IMR-90 (cell line): ENCODE measurements around the gene DSCAML1. TPM values are rescaled to one million over a fixed set of nuclear protein-coding genes. Genes with fewer than 3 reads are reported as not detected.

Experiments
- ATAC-seq: fragments of 200-7000 bp; cut with Tn5 transposase; 2 replicates; pipeline ENCODE4 v1.9.1; 2020; ENCODE audit warnings: low read depth, mild to moderate bottlenecking, moderate library complexity
- BruUV-seq: library from RNA; stranded (reverse); fragments of 400-500 nt; replicated peaks from 2 replicates; lab custom pipeline; 2021; lab: Mats Ljungman, UMichigan
- CTCF ChIA-PET: fragments of 300-600 bp; formaldehyde crosslinking; extraction: SDS; loops from one replicate; lab custom pipeline; 2021; ENCODE audit warnings: antibody characterized with exemption; lab: Yijun Ruan, JAX
- POLR2A ChIA-PET: fragments of 300-600 bp; sonication (Branson Sonifier 250); formaldehyde crosslinking; loops from one replicate; lab custom pipeline; 2022; ENCODE audit warnings: antibody characterized with exemption; ENCODE audit not compliant: unreplicated experiment; lab: Charles Lee
- DNase-seq: peaks from one replicate; pipeline ENCODE4 v3.0.0; 2013
- H2AFZ ChIP-seq: replicated peaks from 2 replicates; pipeline ENCODE3; 2013; ENCODE audit warnings: low read length, mild to moderate bottlenecking; ENCODE audit not compliant: poor library complexity
- H2AK5ac ChIP-seq: 2 replicates; pipeline ENCODE4 v1.6.1; 2013; ENCODE audit warnings: low read depth, low read length, inconsistent platforms
- H2AK9ac ChIP-seq: replicated peaks from 2 replicates; pipeline ENCODE3; 2013; ENCODE audit warnings: mild to moderate bottlenecking, low read depth, low read length, moderate library complexity; ENCODE audit not compliant: poor library complexity
- H2BK120ac ChIP-seq: 2 replicates; pipeline ENCODE4 v1.6.1; 2013; ENCODE audit warnings: low read depth, low read length, inconsistent platforms
- H2BK15ac ChIP-seq: 3 replicates; pipeline ENCODE4 v1.6.1; 2013; ENCODE audit warnings: low read depth, low read length, inconsistent platforms
- H2BK20ac ChIP-seq: 2 replicates; pipeline ENCODE4 v1.6.1; 2013; ENCODE audit warnings: low read depth, mild to moderate bottlenecking, inconsistent platforms, low read length, moderate library complexity
- H2BK5ac ChIP-seq: 2 replicates; pipeline ENCODE4 v1.6.1; 2013; ENCODE audit warnings: mild to moderate bottlenecking, low read depth, low read length, inconsistent platforms; ENCODE audit not compliant: poor library complexity, severe bottlenecking
- H3K14ac ChIP-seq: replicated peaks from 2 replicates; pipeline ENCODE4 v1.6.1; 2013; ENCODE audit warnings: low read depth, low read length, inconsistent platforms
- H3K18ac ChIP-seq: 2 replicates; pipeline ENCODE4 v1.6.1; 2013; ENCODE audit warnings: low read depth, low read length, control low read depth
- H3K23ac ChIP-seq: 2 replicates; pipeline ENCODE4 v1.6.1; 2013; ENCODE audit warnings: low read depth, low read length, inconsistent platforms
- H3K27ac ChIP-seq: 2 replicates; pipeline ENCODE4 v1.5.1; 2013; ENCODE audit warnings: mild to moderate bottlenecking, control low read depth, low read length; ENCODE audit not compliant: insufficient read depth
- H3K27me3 ChIP-seq: 2 replicates; pipeline ENCODE4 v1.6.1; 2013; ENCODE audit warnings: low read length; ENCODE audit not compliant: control insufficient read depth, insufficient read depth
- H3K36me3 ChIP-seq: 2 replicates; pipeline ENCODE4 v1.6.1; 2013; ENCODE audit warnings: low read length, mixed read lengths; ENCODE audit not compliant: control insufficient read depth, insufficient read depth
- H3K4ac ChIP-seq: 2 replicates; pipeline ENCODE4 v1.6.1; 2013; ENCODE audit warnings: low read depth, low read length, inconsistent platforms
- H3K4me1 ChIP-seq: 2 replicates; pipeline ENCODE4 v1.6.1; 2013; ENCODE audit warnings: low read length, mixed read lengths; ENCODE audit not compliant: control insufficient read depth, insufficient read depth
- H3K4me2 ChIP-seq: 2 replicates; pipeline ENCODE4 v1.6.1; 2013; ENCODE audit warnings: low read depth, mild to moderate bottlenecking, control low read depth, low read length, moderate library complexity
- H3K4me3 ChIP-seq: 2 replicates; pipeline ENCODE4 v1.5.1; 2013; ENCODE audit warnings: low read depth, mild to moderate bottlenecking, control low read depth, low read length, moderate library complexity; ENCODE audit not compliant: insufficient read depth
- H3K56ac ChIP-seq: 2 replicates; pipeline ENCODE4 v1.6.1; 2013; ENCODE audit warnings: low read length, inconsistent platforms; ENCODE audit not compliant: insufficient read depth; ENCODE audit errors: extremely low read depth
- H3K79me1 ChIP-seq, 2 experiments: 2 replicates each; pipeline ENCODE4 v1.6.1; 2013; ENCODE audit warnings: low read length in 2 of 2, inconsistent platforms in 1 of 2, low read depth in 1 of 2
- H3K9ac ChIP-seq: 2 replicates; pipeline ENCODE4 v1.6.1; 2013; ENCODE audit warnings: low read depth, low read length, control low read depth
- H3K9me1 ChIP-seq: 2 replicates; pipeline ENCODE4 v1.6.1; 2013; ENCODE audit warnings: low read length, inconsistent platforms; ENCODE audit not compliant: insufficient read depth
- H3K9me3 ChIP-seq: 2 replicates; pipeline ENCODE4 v1.6.1; 2013; ENCODE audit warnings: low read length; ENCODE audit not compliant: control insufficient read depth, insufficient read depth
- H4K20me1 ChIP-seq: 2 replicates; pipeline ENCODE4 v1.6.1; 2013; ENCODE audit warnings: low read length, inconsistent platforms; ENCODE audit not compliant: insufficient read depth
- H4K5ac ChIP-seq: 2 replicates; pipeline ENCODE4 v1.6.1; 2013; ENCODE audit warnings: mild to moderate bottlenecking, low read depth, low read length, control low read depth
- H4K8ac ChIP-seq, 2 experiments: 2 replicates each; pipeline ENCODE4 v1.6.1; 2013; ENCODE audit warnings: low read depth in 2 of 2, low read length in 2 of 2, control low read depth in 1 of 2, inconsistent platforms in 1 of 2
- H4K91ac ChIP-seq: 2 replicates; pipeline ENCODE4 v1.6.1; 2013; ENCODE audit warnings: low read depth, low read length, inconsistent platforms; ENCODE audit not compliant: insufficient read depth
- BHLHE40 ChIP-seq: fragments of 150-350 bp; IDR thresholded peaks from 2 replicates; pipeline ENCODE4 v1.6.1; 2016; ENCODE audit warnings: mild to moderate bottlenecking, low read depth, low read length
- CEBPB ChIP-seq: IDR thresholded peaks from 2 replicates; pipeline ENCODE4 v1.6.1; 2012; ENCODE audit warnings: low read depth, low read length, improper control_type of control experiment
- CHD1 ChIP-seq: IDR thresholded peaks from 2 replicates; pipeline ENCODE4 v1.6.1; 2012; ENCODE audit warnings: low read depth, low read length, improper control_type of control experiment
- FOS ChIP-seq: fragments of 150-350 bp; IDR thresholded peaks from 2 replicates; pipeline ENCODE4 v1.6.1; 2016; ENCODE audit warnings: low read depth, low read length
- MAFK ChIP-seq: IDR thresholded peaks from 2 replicates; pipeline ENCODE4 v1.6.1; 2012; ENCODE audit warnings: low read depth, low read length, improper control_type of control experiment
- NFE2L2 ChIP-seq: fragments of 150-350 bp; IDR thresholded peaks from 2 replicates; pipeline ENCODE4 v1.6.1; 2016; ENCODE audit warnings: low read depth, mild to moderate bottlenecking, low read length
- RAD21 ChIP-seq: IDR thresholded peaks from 2 replicates; pipeline ENCODE4 v1.6.1; 2012; ENCODE audit warnings: low read length, improper control_type of control experiment
- RCOR1 ChIP-seq: IDR thresholded peaks from 2 replicates; pipeline ENCODE4 v1.6.1; 2012; ENCODE audit warnings: mild to moderate bottlenecking, low read length, improper control_type of control experiment; ENCODE audit not compliant: insufficient replicate concordance
- RFX5 ChIP-seq: IDR thresholded peaks from 2 replicates; pipeline ENCODE4 v1.8.0; 2012; ENCODE audit warnings: low read depth, mild to moderate bottlenecking, low read length, moderate library complexity
- WGBS, 2 experiments: methylation state at CpG; one replicate each; pipeline versions ENCODE4 v1.1.5 to v1.1.7; 2013; ENCODE audit warnings: missing lambda C conversion rate in 2 of 2; ENCODE audit not compliant: insufficient read length in 1 of 2; ENCODE audit errors: extremely low coverage in 2 of 2; 5-methylcytosine and 5-hydroxymethylcytosine counted together
- dilution Hi-C: fragments of 300-500 bp; cut with HindIII; formaldehyde crosslinking; loops from one replicate; pipeline ENCODE4 v1.14.3; 2018; ENCODE audit warnings: low sequenced_read_pairs; ENCODE audit not compliant: unreplicated experiment
- in situ Hi-C: fragments of 300-500 bp; cut with MboI; formaldehyde crosslinking; loops from 3 replicates; pipeline ENCODE4 v1.14.3; 2019; ENCODE audit warnings: low sequenced_read_pairs, inconsistent platforms, mixed read lengths
- intact Hi-C: fragments of 100-400 bp; cut with micrococcal nuclease; formaldehyde crosslinking; loops from 2 replicates; pipeline ENCODE4 v1.10.0; 2022
- polyA plus RNA-seq, 3 experiments: library from polyadenylated mRNA; depleted of rRNA; stranded (reverse); fragments of >200 nt; gene quantifications; 2 replicates each; pipeline ENCODE4 v1.2.3, GENCODE V29; 2012; ENCODE audit warnings: low replicate concordance in 1 of 3
- total RNA-seq: library from RNA; depleted of rRNA; stranded (reverse); fragments of >200 nt; gene quantifications from 2 replicates; pipeline ENCODE4 v1.2.3, GENCODE V29; 2012
- TF ChIP-seq, protein P1 (sequence below): fragments of 150-350 bp; IDR thresholded peaks from 2 replicates; pipeline ENCODE4 v1.6.1; 2017; ENCODE audit warnings: mild to moderate bottlenecking, antibody characterized with exemption, low read length, low read depth
- TF ChIP-seq, protein P2 (sequence below): fragments of 150-350 bp; IDR thresholded peaks from 2 replicates; pipeline ENCODE4 v1.6.1; 2016; ENCODE audit warnings: low read depth, mild to moderate bottlenecking, low read length, moderate library complexity, borderline replicate concordance

Gene DSCAML1
- total and polyA plus RNA-seq, 2 of the 4 experiments (the other 2 are of a cell fraction) = not detected

DNA sequence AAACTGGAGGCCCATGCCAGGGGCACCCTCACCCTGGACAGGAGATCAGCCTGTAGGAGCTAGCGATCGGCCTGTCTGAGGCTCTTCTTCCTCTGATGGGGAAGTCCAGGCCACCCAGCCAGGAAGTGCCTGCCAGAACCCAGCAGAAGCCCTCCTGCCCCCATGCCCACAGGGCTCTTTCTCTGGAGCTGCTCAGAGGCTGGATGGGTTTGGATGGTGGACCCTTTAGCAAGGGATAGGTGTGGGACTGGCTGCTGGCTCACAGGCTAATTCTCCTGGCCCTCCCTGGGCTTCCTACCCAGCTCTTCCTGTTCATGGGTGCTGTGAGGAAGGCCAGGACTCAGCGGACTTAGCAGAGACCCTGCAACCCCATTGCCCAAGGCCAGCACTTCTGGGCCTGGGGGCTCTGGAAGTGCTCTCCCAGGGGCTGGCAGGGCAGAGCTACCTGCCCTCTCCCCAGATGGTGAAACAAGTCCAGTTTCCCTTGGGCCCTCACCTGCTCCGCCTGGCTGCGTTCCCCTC, 19.9 kb upstream of the DSCAML1 start:
- no peaks in the 10 kb centered on the region for H3K9me1 ChIP-seq
- no peak overlapping the region for H3K23ac ChIP-seq
- no peak overlapping the region for H3K4me2 ChIP-seq
- H3K9me3 ChIP-seq = no peaks in the 10 kb centered on the region
- no peak overlapping the region for H3K27ac ChIP-seq
- no peak overlapping the region for H2AK5ac ChIP-seq
- no peak overlapping the region for H3K4ac ChIP-seq
- no peak overlapping the region for H2BK20ac ChIP-seq
- WGBS, 2 experiments = 72% methylated on average over 2 of the region's 5 CpGs; no CpG with 5 or more reads in 1 of the 2 experiments
- H3K9ac ChIP-seq = no peak overlapping the region
- H4K5ac ChIP-seq = no peak overlapping the region
- no peak overlapping the region for H3K56ac ChIP-seq
- H2BK120ac ChIP-seq = no peak overlapping the region
- H4K8ac ChIP-seq = no peak overlapping the region
- dilution Hi-C loops (no loop called here), in situ Hi-C loops (no loop called here), intact Hi-C loops (loop anchor here (1.0 kb wide), 3 partner anchors 10 to 391 kb away; no protein-coding TSS in a partner anchor)
- ATAC-seq (no peak), DNase-seq (no peak)
- no peak overlapping the region for H3K14ac ChIP-seq
- BruUV-seq = no TSS peak
- H3K4me1 ChIP-seq = peaks cover 2% of the 10 kb centered on the region; the same call in 1 of the 2 replicates
- H3K79me1 ChIP-seq = no peaks in the 10 kb centered on the region
- H2AK9ac ChIP-seq = no peak overlapping the region
- H3K27me3 ChIP-seq = no peaks in the 10 kb centered on the region
- H3K4me3 ChIP-seq = no peak overlapping the region
- POLR2A ChIA-PET = no interaction called here
- no peak overlapping the region for H3K18ac ChIP-seq
- CTCF ChIA-PET = interaction anchor here (0.6 to 2.6 kb wide), 15 partner anchors 9 to 490 kb away, joined by 3 to 17 read pairs (median 4); partner anchors contain the start of gene CEP164
- H2AFZ ChIP-seq = peak overlapping the region; percentile 8
- no peak overlapping the region for H4K91ac ChIP-seq
- TF ChIP-seq FOS = no peak
- no peak for TF ChIP-seq RAD21
- TF ChIP-seq NFE2L2 = no peak
- no peak for TF ChIP-seq CHD1
- TF ChIP-seq, protein P1, sequence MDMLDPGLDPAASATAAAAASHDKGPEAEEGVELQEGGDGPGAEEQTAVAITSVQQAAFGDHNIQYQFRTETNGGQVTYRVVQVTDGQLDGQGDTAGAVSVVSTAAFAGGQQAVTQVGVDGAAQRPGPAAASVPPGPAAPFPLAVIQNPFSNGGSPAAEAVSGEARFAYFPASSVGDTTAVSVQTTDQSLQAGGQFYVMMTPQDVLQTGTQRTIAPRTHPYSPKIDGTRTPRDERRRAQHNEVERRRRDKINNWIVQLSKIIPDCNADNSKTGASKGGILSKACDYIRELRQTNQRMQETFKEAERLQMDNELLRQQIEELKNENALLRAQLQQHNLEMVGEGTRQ = no peak
- no peak for TF ChIP-seq RFX5
- TF ChIP-seq RCOR1 = no peak
- TF ChIP-seq CEBPB = no peak
- TF ChIP-seq, protein P2, sequence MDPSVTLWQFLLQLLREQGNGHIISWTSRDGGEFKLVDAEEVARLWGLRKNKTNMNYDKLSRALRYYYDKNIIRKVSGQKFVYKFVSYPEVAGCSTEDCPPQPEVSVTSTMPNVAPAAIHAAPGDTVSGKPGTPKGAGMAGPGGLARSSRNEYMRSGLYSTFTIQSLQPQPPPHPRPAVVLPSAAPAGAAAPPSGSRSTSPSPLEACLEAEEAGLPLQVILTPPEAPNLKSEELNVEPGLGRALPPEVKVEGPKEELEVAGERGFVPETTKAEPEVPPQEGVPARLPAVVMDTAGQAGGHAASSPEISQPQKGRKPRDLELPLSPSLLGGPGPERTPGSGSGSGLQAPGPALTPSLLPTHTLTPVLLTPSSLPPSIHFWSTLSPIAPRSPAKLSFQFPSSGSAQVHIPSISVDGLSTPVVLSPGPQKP = no peak
- TF ChIP-seq BHLHE40 = no peak
- no peak for TF ChIP-seq MAFK
- no peak overlapping the region for H2BK15ac ChIP-seq
- no peak overlapping the region for H2BK5ac ChIP-seq
- H4K20me1 ChIP-seq = no peaks in the 10 kb centered on the region
- H3K36me3 ChIP-seq = no peaks in the 10 kb centered on the region
